ENCODE results near the gene GNB1L.

GNB1L gene, protein sequence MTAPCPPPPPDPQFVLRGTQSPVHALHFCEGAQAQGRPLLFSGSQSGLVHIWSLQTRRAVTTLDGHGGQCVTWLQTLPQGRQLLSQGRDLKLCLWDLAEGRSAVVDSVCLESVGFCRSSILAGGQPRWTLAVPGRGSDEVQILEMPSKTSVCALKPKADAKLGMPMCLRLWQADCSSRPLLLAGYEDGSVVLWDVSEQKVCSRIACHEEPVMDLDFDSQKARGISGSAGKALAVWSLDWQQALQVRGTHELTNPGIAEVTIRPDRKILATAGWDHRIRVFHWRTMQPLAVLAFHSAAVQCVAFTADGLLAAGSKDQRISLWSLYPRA

DNA sequence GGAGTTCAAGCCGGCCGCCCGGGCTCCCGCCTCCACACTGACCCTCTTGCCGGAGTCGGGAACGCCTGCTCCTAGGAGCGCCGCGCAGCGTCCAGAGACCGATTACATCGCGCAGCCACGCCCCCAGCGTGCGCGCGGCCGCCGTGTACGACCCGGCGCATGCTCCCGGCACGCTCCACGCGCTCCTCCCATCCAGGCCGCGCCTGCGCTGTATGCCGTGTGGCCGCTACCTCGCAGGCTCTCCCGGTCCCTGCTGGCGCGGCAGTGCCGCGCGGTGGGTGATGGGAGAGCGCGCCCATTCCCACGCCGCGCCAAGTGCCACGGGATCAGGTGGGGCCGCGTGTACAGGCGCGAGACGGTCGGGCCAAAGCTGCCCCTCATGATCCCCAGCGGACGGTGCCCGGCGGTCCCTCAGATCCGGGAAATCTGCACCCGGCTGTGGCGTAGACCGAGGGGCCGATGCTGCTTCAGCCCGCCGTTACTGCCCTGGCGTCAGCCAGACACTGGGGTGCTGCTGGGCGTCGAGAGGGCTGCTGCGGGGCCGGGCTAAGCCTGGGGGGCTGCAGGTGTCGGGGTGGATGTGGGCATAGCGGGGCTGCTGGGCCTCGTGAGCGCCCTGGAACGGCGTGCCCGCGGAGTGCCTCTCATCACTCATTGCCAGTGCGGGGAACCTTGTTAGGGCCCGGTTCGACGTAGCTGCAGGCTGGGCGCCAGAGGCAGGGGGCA is at the start of gene GNB1L, which contains the start of gene RTL10:
Gene GNB1L (minus strand): TSS at position 97 of the 726 bp plus-strand sequence. CDS start 33,519 bp downstream, outside the sequence.
Gene RTL10 (minus strand): TSS at position 97 of the 726 bp plus-strand sequence. CDS start 2,613 bp downstream, outside the sequence.
- ATAC-seq (peak; percentile 92), DNase-seq (peak; percentile 93 to 95)
- H3K4me3 Mint-ChIP-seq: peak within 1 kb of the TSS; percentile 98 to 99
- H3K4me1 Mint-ChIP-seq: peaks cover 68% of the 10 kb centered on the region
- peak within 1 kb of the TSS; percentile 95 to 96 for H3K27ac Mint-ChIP-seq
- H3K9me3 Mint-ChIP-seq: no peaks in the 10 kb centered on the region
- H3K27me3 Mint-ChIP-seq: no peaks in the 10 kb centered on the region

DNA sequence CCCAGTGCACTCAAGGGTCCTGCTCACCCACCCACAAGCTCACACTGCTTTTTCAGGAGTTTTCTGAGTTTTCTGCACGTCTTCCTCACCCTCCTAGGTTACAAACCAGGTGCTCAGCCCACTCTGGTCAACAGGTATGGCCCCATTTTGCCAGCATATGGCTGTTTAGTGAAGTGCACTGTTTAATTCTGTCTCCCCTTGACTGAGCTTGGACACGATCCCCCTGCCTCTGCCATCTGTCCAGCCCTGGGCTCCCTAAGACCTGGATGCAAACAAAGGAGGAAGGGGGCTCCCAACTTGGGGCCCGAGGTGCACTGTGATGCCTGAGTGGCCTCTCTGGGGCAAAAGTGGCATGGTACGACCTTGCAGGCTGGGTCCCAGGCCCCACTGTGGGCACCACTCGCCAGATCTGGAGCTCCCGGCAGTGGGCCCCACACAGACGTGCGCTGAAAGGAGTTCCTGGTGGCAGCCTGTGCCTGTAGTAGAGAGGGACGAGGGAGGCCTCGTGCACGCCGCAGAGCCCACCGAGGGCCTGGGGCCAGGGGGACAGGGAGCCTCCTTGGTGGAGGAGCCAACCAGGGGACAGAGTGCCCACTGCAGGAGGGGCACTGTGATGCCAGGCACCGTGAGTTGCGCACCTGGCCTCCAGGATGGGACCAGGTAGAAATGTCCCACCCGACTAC is 49.6 kb upstream of the GNB1L start:
- Mint-ChIP-seq H3K9me3 (no peaks in the 10 kb centered on the region), H3K27me3 (no peaks in the 10 kb centered on the region), H3K27ac (peak overlapping the region in 1 of 2 donors; percentile 69), H3K4me3 (no peak overlapping the region), H3K4me1 (no peaks in the 10 kb centered on the region)
- DNase-seq (no peak), ATAC-seq (no peak)

DNA sequence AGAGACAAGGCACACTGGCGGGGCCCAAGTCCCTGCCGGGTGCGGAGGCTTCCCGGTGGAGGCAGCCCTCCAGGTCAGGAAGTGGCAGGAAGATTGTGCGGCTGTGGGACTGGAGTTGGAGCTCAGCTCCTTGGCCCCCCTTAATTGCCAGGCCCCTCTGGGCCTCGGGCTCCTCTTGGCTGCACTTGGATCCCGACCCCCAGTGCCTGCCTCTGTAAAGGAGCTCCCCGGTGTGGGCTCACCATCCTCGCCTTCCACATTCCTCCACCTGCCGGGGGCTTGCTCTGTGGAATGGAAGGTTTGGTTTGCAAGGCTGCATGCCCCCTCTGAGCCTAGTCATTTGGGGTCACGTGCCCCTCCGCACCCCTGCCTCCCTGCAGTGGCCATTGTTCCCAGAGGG is 48.8 kb upstream of the GNB1L start:
- no peaks in the 10 kb centered on the region for H3K4me1 Mint-ChIP-seq
- H3K4me3 Mint-ChIP-seq: no peak overlapping the region
- ATAC-seq (no peak), DNase-seq (no peak)
- no peak overlapping the region for H3K27ac Mint-ChIP-seq
- H3K27me3 Mint-ChIP-seq: no peaks in the 10 kb centered on the region
- H3K9me3 Mint-ChIP-seq: no peaks in the 10 kb centered on the region

DNA sequence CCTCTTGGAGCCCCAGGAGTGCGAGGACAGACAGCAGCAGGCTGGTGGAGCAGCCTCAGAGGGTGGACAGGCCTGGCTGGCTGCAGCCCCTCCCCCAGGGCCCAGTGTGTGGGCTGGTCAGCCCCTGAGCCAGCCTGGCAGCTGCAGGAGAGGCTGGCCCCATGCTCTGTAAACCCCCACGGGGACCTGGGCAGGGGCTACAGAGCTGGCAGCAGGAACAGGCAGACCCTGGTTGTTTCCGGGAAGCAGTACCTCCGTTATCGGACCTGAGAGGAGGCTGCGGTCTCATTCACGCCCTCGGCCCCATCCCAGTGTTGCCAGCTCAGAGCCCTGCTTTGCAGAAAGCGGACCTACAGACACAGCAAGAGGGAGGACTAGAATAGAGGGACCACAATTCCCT is 48.4 kb upstream of the GNB1L start:
- ATAC-seq (no peak), DNase-seq (no peak)
- H3K27ac Mint-ChIP-seq: no peak overlapping the region
- H3K4me1 Mint-ChIP-seq: no peaks in the 10 kb centered on the region
- no peak overlapping the region for H3K4me3 Mint-ChIP-seq
- H3K9me3 Mint-ChIP-seq: no peaks in the 10 kb centered on the region
- no peaks in the 10 kb centered on the region for H3K27me3 Mint-ChIP-seq

DNA sequence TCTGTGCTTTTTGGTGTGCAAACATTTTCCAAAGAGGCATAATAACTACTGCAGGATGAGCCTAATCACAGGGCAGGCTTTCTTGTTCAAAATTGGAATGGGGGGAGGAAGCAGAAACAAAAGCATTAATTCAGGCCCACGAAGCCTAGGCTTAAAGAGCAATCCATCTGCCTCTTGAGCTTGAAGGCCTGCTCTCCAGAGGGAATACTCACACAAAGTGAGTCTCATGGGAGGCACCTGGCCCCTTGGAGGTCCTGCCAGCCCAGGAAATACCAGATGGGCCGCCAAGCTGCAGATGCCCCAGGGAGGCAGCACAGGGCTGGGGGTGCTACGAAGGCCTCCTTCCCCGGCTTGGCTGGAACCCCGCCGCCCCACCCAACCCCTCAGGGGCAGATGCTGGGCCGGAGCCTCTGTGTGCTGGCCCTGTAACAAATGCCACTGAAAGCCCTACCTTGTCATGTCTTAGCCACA is 47.6 kb upstream of the GNB1L start:
- no peak for ATAC-seq

DNA sequence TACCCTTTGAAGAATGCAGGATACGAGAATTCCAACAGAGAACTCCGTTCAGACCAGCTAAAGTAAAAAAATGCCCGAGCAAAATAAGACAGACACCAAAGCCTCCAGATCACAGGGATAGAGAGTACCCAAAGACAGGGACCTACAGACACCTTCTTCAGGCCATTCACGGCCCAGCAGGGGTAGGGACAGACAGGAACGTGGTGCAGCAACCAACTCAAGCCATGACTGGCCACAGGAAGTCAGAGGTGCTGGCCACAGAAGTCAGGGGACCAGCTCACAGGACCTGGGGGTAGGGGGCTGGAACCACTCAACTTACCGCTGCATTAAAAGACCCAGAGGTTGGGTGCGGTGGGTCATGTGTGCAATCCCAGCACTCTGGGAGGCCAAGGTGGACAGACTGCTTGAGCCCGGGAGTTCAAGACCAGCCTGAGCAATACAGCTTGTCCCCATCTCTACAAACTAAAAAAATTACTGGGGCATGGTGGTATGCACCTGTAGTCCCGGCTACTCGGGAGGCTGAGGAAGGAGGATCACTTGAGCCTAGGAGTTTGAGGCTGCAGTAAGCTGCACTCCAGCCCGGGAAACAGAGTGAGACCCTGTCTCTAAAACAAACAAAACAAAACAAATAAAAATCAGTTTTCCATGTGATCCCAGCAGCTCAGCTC is 47.0 kb upstream of the GNB1L start:
- ATAC-seq (no peak), DNase-seq (no peak)
- Mint-ChIP-seq H3K9me3 (no peaks in the 10 kb centered on the region), H3K4me3 (no peak overlapping the region), H3K4me1 (peaks cover 10% of the 10 kb centered on the region), H3K27ac (no peak overlapping the region), H3K27me3 (no peaks in the 10 kb centered on the region)

More for the DNA sequence above, 47.6 kb upstream of the GNB1L start:
- DNase-seq: no peak
- H3K27me3 Mint-ChIP-seq: no peaks in the 10 kb centered on the region
- no peak overlapping the region for H3K27ac Mint-ChIP-seq
- H3K4me3 Mint-ChIP-seq: no peak overlapping the region
- H3K9me3 Mint-ChIP-seq: no peaks in the 10 kb centered on the region
- H3K4me1 Mint-ChIP-seq: peaks cover 4% of the 10 kb centered on the region

DNA sequence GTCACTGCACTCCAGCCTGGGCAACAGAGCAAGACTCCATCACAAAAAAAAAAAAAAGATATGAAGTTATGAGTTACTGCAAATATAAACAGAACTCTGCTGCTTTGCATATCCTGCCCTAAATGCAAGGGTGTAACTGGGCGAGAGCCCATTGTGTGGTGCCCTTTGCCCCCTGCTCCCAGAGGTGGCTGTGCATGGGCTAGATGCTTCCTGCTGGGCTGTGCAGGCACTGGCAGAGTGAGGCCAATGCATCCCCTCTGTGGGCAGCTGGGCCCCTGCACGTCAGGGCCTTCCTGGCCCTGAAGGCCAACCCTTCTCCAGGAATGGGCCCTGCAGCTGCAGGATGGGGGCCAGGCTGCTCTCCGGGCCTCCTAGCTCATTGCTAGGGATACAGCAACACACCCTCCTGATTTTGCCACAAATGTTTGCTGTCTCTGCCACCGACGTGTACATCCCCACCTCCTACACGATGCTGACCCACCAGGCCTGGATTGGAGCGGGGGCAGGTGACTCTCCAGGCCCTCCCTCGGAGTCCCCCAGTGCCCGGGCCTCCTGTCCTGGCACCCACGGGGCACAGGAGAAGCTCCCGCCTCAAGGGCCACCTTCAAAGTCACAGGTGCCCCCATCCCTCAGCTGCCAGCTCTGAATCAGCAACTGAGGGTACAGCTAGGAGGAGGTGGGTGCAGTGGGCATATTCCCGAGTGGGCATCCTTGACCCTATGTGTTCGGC is 46.2 kb upstream of the GNB1L start:
- no peak for ATAC-seq
- peaks cover 18% of the 10 kb centered on the region for H3K4me1 Mint-ChIP-seq
- no peaks in the 10 kb centered on the region for H3K27me3 Mint-ChIP-seq
- no peaks in the 10 kb centered on the region for H3K9me3 Mint-ChIP-seq
- H3K27ac Mint-ChIP-seq: no peak overlapping the region
- no peak for DNase-seq
- no peak overlapping the region for H3K4me3 Mint-ChIP-seq

DNA sequence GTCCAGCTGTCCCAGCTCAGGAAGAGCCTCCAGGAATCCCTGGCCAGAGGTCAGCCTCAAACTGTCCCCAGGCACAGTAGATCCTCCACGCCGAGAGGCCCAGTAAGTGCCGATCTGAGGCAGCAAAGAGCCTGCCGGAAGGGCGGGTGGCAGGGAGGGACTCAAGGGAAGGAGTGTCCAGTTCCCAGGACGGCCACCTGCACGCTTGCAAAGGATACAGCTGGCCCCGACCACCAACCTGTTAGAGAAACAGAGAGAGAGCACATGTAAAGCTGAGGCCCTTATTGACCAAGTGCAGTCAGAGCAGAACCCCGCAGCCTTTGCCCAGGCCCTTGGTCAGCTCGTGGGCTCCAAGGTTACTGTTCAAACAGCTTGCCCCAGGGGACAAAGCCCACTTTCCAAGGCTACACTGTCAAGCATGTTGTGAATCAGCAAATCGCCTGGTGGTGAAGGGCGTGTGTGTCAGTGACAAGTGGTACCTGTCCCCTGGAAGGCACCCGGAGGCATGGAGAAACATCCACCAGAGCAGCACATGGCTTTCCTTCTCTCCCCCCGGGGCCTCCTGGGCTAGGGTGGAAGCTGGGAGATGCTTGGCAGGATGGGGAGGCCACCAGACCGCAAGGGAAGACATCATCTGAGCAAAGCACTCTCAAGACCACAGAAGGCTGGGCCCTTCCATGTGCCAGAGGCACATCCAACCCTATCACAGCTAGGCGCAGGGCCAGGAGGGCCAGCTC is 44.3 kb upstream of the GNB1L start:
- H3K4me3 Mint-ChIP-seq: no peak overlapping the region
- no peak for ATAC-seq
- no peaks in the 10 kb centered on the region for H3K27me3 Mint-ChIP-seq
- no peak for DNase-seq
- H3K27ac Mint-ChIP-seq: no peak overlapping the region
- peaks cover 34% of the 10 kb centered on the region for H3K4me1 Mint-ChIP-seq
- no peaks in the 10 kb centered on the region for H3K9me3 Mint-ChIP-seq

DNA sequence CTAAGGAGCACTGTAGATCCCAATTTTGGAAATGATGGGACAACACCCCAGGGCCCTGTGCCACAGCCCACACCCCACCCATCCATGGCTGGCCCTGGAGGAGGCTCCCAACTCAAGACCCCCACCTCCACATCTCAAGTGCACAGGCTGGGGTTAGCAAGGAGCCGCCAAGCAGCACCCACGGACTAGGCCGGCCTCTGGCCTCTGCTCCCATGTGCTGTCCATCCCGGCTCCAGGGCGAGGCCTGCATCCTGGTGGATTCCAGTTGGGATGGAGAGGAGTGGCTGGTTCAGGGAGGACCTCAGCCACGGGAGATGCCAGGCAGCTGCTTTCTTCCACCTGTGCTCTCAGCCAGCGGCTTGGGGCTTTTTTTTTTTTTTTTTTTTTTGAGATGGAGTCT is 43.5 kb upstream of the GNB1L start:
- Mint-ChIP-seq H3K27ac (no peak overlapping the region), H3K4me3 (no peak overlapping the region), H3K27me3 (no peaks in the 10 kb centered on the region), H3K4me1 (peaks cover 43% of the 10 kb centered on the region), H3K9me3 (no peaks in the 10 kb centered on the region)
- DNase-seq: no peak
- ATAC-seq: no peak

DNA sequence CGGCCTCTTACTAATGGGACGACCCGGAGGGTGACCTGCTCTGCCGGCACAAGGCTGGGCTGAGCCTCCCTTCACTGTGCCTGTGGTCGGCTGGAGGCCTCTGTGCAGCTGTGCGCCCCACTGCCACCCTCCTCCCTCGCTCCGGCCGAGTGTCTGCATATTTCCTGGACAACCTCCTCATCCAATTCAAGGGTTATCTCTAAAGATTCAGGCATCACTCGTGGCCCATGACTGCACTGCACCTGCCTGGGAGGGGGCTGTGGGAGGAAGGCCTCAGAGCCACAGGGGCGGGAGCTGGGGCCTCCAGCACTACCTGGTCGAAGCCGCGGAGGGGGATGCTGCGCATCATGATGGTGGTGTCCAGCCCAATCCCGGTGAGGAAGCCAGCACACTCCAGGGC is 43.1 kb upstream of the GNB1L start:
- H3K9me3 Mint-ChIP-seq: no peaks in the 10 kb centered on the region
- ATAC-seq: no peak
- DNase-seq: no peak
- H3K27me3 Mint-ChIP-seq: no peaks in the 10 kb centered on the region
- no peak overlapping the region for H3K4me3 Mint-ChIP-seq
- peaks cover 47% of the 10 kb centered on the region for H3K4me1 Mint-ChIP-seq
- H3K27ac Mint-ChIP-seq: no peak overlapping the region

DNA sequence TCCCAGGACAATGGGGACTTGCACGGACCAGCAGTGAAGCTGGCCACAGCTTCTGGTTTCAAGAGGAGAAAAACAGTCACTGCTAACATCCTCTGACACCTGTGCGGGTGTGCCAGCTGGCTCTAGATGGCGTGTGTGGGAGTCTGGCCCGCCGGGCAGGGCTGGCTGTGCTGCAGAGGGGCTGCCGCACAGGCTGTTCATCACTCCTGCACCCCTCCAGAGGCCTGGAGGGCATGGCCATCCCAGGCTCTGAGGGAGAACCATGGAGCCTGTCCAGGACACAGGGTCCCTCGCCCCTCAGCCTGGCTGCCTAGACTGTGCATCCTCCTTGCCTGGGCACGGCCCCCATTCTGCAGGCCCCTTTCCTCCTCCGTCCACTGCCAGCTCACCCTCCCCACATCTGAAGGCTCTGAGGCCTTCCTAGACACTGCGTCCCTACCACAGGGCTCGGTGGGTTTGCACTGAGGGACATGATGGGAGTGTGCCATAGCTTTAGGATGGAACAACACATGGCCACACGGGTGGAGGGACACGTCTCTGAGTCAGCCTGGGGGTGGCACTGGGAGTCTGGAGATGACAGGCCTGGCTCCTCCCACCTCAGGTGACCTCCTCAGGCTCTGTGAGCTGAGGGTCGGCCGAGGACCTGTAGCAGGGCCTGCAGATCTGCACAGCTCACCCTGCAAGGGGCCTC is 42.1 kb upstream of the GNB1L start:
- peak; percentile 35 for ATAC-seq
- Mint-ChIP-seq H3K9me3 (no peaks in the 10 kb centered on the region), H3K4me1 (peaks cover 56% of the 10 kb centered on the region), H3K27ac (peak overlapping the region in 1 of 2 donors; percentile 67), H3K4me3 (peak overlapping the region in 1 of 2 donors; percentile 29), H3K27me3 (no peaks in the 10 kb centered on the region)
- no peak for DNase-seq

DNA sequence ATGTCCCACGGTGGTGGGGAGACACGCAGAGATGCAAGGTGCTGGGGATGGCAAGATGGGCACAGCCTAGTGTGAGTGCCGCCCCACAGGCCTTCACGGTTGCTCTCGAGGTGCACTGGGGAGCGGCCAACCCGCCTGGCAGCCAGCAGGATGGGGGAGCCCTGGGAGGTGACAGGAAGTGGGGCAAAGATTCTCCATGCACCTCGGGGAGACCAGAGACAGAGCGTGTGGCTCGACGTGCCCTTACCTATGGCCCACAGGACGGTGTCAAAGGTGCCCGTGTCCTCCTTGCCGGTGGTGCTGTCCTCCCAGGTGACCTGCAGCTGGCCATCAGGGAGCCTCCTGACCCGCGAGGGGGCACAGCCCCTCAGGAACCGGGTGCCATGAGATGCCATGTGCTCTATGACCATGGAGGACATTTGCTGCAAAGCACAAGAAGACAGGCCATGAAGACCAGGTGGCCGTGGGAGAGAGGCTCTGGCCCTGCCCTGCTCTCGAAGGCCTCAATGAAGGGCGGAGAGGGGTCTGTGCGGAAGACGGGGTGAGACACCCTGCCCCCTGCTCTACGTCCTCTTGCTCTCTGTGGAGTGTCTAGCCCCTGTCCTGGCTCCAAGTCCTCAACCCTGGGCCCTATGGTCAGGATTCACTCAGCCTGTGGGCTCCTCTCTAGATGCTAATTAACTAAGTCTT is 40.6 kb upstream of the GNB1L start:
- DNase-seq (no peak), ATAC-seq (no peak)
- peak overlapping the region in 1 of 2 donors; percentile 67 for H3K27ac Mint-ChIP-seq
- peaks cover 71% of the 10 kb centered on the region for H3K4me1 Mint-ChIP-seq
- no peak overlapping the region for H3K4me3 Mint-ChIP-seq
- no peaks in the 10 kb centered on the region for H3K27me3 Mint-ChIP-seq
- no peaks in the 10 kb centered on the region for H3K9me3 Mint-ChIP-seq

DNA sequence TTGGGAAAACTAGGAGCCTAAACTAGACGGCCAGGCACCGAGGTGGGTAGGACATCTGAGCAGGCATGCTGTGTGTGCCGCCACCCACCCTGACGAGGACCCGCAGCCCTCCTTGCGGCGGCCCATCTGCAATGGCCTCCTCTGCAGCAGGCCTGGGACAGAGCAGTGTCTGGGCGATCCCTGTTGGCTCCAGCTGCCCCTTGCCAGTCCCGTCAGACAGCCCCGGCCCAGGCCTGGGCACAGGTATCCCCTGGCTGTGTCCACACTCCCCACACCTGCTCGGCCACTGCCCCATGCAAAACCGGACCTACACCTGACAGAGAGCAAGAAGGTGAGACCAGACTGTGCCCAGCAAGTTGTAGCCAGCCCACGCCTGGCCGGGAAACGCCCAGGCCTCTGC is 38.7 kb upstream of the GNB1L start:
- DNase-seq: no peak
- peaks cover 80% of the 10 kb centered on the region for H3K4me1 Mint-ChIP-seq
- H3K27ac Mint-ChIP-seq: no peak overlapping the region
- ATAC-seq: no peak
- peak overlapping the region in 1 of 2 donors; percentile 6 for H3K4me3 Mint-ChIP-seq
- no peaks in the 10 kb centered on the region for H3K9me3 Mint-ChIP-seq
- H3K27me3 Mint-ChIP-seq: no peaks in the 10 kb centered on the region
